ENCODE data around the gene S100PBP.
"Not testable (repeated sequence)": the region's sequence is repeated elsewhere in the genome, so short reads cannot be mapped to it uniquely, and the experiment has no call there.

The S100PBP gene

DNA sequence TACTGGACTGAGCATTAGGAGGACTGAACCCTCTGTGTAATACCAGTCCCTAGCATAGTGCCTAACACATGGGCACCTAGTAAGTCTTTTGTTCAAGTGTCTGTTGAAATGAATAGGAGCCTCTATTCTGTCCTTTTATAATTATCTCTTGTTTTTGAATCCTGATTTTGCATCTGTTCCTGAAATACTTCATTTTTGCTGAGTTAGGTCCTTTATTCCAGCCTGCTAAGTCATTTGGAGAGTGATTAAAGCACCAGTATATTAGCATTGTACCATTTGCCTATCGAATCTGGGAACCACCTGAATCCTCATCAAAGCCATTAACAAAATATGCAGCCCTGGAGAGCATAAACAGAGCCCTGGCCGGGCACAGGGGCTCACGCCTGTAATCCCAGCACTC is 32.6 kb upstream of the S100PBP start:
- DNase-seq (ENCODE audit: low read depth in 2 of 3, low spot score in 2 of 3): no peak

DNA sequence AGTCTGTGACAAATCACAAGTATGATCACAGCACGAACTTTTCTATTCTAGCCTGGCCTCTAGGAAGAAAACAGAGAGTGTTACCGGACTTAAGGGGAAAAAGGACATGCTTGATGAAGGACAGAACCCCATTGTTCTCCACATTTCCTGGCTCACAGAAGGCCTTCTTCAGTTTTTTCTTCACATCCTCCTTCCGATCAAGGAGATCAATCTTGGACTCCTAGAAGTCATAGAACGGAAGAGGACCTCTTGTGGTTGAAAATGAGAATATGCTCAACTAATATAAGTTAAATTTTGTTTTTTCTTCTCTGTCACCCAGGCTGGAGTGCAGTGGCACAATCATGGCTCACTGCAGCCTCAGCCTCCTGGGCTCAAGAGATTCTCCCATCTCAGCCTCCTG is 30.6 kb upstream of the S100PBP start:
- DNase-seq (ENCODE audit: low read depth in 2 of 3, low spot score in 2 of 3): no peak

DNA sequence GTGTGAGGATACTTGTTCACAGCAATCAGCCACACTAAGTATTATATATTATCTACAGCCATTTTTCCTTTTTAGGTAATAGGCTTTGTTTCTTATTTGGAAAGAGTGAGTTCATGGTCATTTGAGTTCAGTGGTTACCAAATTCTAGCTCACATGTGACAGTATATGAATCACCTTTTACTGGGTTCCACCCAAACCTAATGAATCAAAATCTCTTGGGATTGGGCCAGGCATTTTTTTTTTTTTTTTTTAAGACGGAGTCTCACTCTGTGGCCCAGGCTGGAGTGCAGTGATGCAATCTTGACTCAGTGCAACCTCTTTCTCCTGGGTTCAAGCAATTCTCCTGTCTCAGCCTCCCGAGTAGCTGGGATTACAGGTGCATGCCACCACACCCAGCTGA is 28.1 kb upstream of the S100PBP start:
- not testable (repeated sequence) for DNase-seq (ENCODE audit: low read depth in 2 of 3, low spot score in 2 of 3)

DNA sequence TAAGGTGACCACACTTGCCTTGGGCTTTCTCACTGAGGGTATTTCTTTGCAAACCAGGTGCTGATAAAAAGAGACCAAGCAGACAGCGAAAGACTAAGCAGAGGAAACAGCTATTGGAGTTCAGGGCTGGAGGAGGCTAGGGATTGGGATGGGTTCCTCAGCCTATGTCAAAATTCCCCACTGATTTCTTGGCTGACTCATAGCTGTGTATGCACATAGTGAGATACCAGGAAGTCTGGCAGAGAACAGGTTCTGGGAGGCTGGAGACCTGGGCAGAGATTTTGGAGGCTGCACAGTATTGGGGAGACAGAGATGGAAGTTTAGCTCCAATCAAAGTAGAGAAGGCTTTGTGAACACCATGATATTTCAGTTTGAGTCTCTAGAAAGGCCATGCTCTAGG is 25.6 kb upstream of the S100PBP start:
- DNase-seq (ENCODE audit: low read depth in 2 of 3, low spot score in 2 of 3): no peak

DNA sequence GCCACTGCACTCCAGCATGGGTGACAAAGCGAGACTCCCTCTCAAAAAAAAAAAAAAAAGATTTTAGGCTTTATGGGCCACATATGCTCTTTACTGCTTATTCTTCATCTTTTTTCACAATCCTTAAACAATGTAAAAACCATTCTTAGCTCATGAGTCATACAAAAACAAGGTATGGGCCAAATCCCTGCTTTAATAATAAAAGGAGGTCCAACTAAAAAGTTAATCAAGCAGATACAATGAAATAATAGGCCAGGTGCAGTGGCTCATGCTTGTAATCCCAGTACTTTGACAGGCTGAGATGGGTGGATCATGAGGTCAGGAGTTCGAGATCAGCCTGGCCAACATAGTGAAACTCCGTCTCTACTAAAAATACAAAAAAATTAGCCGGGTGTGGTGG is 21.7 kb upstream of the S100PBP start:
- not testable (repeated sequence) for DNase-seq (ENCODE audit: low read depth in 2 of 3, low spot score in 2 of 3)

DNA sequence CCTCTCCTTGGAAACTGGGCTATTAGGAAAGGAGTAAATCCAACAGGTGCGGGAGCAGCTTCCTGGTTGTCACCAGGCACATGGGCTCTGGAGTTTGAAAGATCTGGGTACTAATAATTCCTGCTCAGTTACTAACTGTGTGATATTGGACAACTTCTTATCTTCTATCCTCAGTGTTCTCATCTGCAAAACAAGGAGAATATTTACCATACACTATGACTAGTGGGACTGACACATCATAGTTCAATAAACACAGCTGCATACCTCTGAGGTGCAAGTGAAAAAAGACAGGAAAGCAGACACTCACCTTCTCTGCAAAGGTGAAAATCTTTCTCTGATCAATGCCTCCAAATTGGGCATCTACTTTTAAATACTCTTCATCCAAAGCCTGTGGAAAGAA is 20.0 kb upstream of the S100PBP start:
- DNase-seq (ENCODE audit: low read depth in 2 of 3, low spot score in 2 of 3): no peak

DNA sequence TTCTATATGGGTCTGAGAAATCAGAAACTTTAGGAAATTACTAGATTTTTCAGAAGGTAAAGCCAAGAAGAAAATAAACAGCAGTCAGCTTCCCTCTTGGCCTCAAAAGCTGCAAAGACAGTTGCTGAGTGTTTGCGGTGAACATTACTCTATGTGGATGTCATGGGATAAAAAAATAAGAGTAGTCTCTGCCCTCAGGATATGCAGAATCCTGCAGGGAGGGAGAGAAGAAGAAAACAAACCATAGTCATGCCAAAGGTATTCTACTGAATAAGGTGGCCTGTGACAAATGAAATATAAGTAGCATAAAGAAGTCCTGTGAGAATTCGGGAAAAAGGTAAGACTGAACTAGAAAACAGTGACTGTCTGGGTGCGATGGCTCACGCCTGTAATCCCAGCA is 19.3 kb upstream of the S100PBP start:
- no peak for DNase-seq (ENCODE audit: low read depth in 2 of 3, low spot score in 2 of 3)

DNA sequence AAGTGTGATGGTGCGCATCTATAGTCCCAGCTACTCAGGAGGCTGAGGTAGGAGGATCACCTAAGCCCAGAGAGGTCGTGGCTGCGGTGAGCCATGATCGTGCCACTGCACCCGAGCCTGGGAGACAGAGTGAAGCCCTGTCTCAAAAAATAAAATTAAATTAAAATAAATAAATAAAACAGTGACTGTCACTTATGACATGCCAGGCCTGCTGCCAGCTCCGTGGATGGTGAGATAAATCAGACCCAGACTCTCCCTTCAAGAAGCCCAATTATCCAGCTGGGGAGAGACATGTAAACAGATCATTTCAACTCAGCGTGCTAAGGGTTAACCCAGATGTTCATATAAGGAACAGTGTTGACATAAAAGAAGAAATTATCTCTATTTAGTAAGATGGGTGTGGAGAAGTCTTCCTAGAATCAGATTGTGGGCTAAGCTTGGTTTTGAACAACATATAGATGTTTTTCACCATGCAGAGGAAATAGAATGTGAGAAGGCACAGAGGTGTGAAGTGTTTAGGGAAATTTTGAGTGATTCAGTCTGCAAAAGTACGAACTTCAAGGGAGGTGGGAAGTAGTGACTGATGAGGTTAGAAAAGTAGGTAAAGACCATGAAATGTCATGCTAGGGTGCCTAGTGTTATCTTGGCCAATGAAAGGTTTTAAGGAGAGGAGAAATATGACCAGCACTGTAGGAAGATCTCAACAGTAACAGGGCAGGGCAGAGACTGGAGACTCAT is 18.6 kb upstream of the S100PBP start:
- no peak for DNase-seq (ENCODE audit: low read depth in 2 of 3, low spot score in 2 of 3)

DNA sequence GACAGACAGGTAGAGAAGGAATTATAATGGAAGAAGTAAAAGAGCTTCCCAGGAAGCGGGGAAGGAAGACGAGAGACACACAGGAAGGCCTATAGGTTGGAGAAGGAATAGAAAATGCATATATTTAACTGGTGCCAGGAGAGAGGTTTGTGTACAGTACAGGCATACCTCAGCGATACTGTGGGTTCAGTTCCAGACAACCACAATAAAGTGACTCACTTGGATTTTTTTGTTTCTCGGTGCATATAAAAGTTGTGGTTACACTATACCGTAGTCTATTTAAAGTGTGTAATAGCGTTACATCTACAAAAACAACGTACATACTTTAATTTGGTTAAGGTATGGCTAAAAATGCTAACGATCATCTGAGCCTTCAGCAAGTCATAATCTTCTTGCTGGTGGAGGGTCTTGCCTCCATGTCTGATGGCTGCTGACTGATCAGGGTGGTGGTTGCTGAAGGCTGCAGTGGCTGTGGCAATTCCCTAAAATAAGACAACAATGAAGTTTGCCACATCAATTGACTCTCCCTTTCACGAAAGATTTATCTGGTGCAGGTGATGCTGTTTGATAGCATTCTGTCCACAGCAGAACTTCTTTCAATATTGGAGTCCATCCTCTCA is 16.2 kb upstream of the S100PBP start:
- DNase-seq (ENCODE audit: low read depth in 2 of 3, low spot score in 2 of 3): no peak

DNA sequence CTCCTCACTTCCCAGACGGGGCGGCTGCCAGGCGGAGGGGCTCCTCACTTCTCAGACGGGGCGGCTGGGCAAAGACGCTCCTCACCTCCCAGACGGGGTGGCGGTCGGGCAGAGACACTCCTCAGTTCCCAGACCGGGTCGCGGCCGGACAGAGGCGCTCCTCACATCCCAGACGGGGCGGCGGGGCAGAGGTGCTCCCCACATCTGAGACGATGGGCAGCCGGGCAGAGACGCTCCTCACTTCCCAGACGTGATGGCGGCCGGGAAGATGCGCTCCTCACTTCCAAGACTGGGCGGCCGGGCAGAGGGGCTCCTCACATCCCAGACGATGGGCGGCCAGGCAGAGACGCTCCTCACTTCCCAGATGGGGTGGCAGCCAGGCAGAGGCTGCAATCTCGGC is 13.0 kb upstream of the S100PBP start:
- not testable (repeated sequence) for DNase-seq (ENCODE audit: low read depth in 2 of 3, low spot score in 2 of 3)

DNA sequence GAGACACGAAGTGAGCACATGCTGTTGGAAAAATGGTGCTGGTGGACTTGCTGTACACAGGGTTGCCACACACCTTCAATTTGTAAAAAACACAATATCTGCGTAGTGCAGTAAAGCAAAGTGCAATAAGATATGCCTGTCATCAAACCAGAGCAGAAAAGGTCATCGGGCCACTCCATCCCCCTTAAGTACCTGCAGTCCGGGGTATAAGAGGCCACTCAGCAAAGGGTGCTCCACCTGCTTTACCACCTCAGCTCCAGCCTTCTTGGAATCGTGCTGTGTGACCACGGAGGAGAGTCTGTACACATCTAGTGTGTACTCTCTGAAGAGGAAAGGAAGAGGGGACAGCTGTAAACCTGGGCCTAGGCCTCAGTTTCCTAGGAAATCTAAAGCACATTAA is 11.2 kb upstream of the S100PBP start:
- no peak for DNase-seq (ENCODE audit: low read depth in 2 of 3, low spot score in 2 of 3)

DNA sequence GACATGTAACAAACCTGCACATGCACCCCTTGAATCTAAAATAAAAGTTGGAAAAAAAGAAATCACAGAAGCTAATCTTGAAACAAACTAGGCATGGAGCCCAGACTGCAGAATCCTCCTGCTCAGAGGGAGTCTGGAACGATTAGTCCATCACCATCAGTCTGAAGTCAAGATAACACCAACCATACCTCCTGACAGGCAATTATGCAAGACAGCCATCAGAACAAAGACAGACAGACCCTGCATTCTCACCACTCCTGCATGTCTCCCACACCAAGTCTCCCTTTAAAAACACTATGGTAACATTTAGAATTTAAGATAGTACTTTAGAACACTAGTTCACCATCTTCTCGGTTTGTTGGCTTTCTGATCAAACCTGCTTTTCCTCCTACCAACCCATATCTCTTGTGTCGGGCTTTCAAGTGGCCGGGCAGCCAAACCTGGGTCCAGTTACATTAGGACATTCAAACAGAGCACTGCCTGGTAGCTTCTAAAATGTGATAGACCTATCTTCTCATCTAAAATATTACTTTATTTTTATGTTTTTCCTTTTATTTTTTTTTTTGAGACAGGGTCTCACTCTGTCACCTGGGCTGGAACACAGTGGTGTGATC is 10.4 kb upstream of the S100PBP start:
- no peak for DNase-seq (ENCODE audit: low read depth in 2 of 3, low spot score in 2 of 3)

DNA sequence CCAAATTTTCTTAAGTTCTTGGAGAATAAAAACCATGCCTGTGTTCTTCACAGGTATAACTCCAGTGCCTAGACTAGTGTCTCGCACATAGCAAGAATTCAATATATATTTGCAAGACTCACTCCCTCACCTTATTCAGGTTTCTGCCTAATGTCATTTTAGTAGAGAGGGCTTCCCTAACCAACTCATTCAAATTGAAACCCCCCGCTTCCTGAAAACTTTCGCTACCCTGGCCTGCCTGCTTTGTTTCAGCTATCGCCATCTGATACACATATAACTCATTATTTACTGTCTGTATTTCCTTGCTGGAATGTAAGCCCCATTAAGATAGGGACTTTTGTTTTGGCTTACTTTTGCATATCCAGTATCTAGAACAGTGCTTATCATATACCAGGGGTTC is 8.9 kb upstream of the S100PBP start:
- DNase-seq (ENCODE audit: low read depth in 2 of 3, low spot score in 2 of 3): no peak

DNA sequence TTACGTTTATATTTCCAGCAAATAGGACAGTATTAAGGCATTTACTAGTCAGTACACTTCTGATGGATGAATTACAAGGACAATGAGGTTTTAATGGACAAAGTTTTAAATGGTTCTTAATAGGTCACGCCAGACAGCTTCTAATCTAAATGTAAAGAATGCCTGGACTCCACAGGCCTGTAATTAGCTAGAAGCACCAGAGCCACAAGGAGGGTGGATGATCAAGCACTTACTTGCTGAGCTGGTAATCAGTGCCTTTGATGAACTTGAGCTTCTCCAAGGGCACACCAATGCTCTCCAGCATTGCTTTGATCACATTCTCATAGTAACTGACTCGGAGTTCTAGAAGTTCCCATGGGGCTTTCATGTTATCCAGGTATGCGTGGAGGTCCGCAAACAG is 7.1 kb upstream of the S100PBP start:
- no peak for DNase-seq (ENCODE audit: low read depth in 2 of 3, low spot score in 2 of 3)

DNA sequence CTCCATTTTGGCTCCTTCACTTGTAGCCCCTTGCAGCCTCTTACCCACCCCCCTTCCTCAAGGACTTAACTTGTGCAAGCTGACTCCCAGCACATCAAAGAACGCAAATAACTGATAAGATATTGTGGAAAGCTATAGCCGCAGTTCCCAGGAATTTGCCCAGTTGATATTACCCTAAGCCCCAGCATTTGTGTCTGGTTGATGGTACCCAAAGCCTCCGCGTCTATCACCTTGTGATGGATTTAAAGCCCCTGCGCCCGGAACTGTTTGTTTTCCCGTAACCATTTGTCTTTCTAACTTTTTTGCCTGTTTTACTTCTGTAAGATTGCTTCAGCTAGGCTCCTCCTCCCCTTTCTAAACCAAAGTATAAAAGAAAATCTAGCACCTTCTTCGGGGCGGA is 6.2 kb upstream of the S100PBP start:
- DNase-seq (ENCODE audit: low read depth in 2 of 3, low spot score in 2 of 3): no peak

DNA sequence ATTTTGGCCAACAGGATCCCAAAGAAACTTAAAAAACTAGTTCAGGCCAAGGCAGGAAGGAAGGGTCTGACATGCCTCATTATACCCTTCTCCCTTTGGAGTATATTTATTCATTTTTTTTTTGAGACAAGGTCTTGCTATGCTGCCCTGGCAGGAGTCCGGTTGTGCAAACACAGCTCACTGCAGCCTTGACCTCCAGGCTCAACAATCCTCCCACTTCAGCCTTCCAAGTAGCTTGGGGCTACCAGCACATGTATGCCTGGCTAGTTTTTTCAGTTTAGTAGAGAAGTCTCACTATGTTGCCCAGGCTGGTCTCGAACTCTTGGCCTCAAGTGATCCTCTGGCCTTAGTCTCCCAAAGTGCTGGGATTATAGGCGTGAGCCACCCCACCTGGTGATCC is 5.5 kb upstream of the S100PBP start:
- DNase-seq (ENCODE audit: low read depth in 2 of 3, low spot score in 2 of 3): no peak

DNA sequence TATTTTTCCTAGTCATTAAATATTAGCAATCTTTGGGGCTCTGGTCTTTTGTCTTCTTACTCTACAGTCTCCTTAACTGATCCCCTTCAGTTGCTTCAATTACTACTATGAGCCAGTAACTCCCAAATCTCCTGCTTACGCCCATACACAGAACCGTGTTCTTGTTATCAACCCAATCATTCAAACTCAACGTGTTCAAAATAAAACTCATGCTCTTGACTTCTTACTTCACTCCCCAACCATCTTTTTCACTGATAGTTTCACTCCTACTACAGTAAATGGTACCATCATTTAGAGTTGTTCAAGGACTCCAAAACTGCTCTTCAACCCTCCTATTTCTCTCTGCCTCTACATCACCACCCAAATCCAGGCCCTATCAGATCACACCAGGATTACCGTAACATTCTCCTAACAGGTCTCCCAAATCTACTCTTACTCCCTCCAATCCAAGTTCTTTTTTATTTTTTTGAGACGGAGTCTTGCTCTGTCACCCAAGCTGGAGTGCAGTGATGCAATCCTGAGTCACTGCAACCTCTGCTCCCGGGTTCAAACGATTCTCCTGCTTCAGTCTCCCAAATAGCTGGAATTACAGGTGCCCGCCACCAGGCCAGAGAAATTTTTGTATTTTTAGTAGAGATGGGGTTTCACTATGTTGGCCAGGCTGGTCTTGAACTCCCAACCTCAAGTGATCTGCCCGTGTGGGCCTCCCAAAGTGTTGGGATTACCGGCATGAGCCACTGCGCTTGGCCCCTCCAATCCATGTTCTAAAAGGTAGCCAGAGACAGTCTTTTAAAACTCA is 3.3 kb upstream of the S100PBP start:
- DNase-seq (ENCODE audit: low read depth in 2 of 3, low spot score in 2 of 3): no peak

DNA sequence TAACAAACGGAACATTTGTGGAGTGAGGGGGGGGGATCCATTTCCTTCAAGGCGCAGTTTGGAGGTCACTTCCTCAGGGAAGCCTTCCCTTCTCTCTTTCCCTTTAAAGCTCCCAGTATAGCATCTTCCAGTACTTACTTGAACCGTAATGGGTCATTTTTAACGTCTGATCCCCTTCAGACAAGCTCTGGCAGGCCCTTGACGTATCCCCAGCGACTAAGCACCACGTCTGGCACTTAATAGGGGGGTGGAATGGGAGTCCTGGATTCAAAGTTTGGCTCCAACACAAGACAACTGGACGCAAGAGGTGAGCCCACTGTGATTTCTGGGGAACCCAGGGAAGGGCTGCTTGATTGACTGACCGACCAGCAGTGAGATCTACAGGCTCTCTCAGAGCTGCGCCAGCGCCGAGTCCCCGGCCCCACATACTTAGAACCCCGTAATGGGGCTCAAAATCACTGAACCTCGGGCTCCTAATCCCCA is 736 bp upstream of the S100PBP start:
- DNase-seq (ENCODE audit: low read depth in 2 of 3, low spot score in 2 of 3): no peak

DNA sequence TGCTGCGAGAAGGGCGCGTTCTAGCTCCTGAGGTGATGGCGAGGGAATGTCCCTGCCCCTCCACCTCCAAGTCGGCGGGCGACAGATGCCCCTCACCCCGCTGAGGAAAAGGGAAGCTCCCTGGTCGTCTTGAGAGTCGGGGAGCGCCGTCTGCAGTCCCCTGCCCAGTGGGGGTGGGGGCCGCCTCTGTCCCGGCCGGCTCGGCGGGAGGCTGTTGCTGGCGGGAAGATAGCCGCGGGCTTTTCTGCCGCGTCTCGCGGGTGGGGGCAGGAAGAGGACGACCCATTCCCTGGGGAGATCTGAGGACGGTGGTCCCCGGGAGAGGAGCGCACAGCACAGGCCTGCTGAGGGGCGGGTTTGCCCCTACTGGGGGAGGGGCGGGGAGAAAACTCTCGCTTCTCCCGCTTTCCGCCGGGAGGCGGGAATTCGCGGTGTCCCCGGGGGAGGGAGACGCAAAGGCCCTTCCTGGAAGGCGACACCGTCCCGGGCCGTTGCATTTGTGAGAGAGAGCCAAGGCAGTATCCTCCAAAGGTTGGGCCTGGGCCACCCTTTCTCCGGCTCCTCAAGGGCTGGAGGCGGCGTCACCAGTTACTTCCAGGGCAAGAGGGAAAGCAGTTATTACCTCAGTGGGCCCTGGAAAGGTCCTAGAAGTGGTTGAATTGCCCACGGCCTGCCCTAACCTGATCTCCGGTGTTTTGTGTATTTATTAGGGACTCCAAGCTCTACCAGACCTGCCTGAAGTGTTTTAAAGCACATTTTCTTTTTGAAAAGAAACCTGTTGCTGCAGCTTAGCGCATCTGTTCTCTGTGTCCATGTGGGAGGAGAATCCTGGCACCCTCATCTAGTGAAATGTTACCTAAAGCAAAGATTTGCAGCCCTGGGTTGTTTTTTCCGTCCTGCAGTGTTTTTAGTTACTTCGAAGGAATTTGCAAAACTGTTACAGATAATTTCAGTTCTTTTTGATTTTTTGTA is 648 bp downstream of the S100PBP start:
- peak in 2 of 3 experiments; percentile 28 to 30 for DNase-seq (ENCODE audit: low read depth in 2 of 3, low spot score in 2 of 3)

DNA sequence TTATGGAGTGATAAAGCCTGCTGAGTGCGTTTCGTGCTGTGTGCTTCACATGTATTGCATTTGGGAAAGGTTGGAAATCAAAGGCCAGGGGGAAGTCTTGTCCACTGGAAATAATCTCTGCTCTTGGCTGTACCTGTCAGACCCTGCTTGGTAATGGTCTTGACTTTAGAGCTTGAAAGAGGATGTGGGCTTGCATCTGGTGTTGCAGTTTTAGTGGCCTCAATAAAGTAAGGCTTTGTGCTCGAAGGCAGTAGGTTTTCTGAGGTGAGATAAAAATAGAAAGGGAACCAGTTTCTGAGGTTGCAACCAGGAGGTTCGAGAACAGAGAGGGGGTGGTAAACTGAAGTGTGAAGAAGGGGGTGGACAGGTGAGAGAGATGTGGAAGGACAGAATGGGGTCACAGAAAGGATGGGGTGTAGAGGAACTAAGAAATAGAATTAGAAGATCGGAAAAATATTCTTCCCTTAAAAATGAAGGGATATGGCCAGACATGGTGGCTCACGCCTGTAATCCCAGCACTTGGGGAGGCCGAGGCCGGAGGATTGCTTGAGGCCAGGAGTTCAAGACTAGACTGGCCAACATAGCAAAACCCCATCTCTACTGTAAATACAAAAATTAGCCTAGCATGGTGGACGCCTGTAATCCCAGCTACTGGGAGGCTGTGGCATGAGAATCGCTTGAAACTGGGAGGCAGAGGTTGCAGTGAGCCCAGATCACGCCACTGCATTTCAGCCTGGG is 1.5 kb downstream of the S100PBP start:
- DNase-seq (ENCODE audit: low read depth in 2 of 3, low spot score in 2 of 3): no peak
